ENCODE measurements around the gene PRELP.

DNA sequence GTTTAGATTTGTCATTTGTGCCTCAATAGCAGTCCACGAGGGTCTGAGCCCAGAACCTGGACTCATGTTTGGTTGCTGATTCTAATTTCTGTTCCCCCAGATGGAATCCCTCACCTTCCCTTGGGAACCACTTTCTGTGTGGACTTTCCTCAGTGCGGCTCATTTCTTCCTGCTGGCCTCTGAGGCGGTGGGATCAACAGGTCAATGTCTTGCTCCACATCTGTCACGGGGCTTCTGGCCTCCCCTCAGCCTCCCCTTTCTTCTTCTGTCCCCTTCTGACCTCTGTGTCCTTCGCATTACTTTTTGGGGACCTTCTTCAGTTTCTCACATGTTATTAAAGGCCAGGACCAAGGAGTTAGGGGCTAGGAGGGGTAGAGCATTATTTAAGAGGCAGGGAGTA, 49.2 kb upstream of the PRELP start:
- TF ChIP-seq ELF4 (IDR thresholded peaks at IDR 0.05) (no peak), LEF1 (IDR thresholded peaks at IDR 0.05; ENCODE audit: borderline replicate concordance) (no peak), FOXK2 (IDR thresholded peaks at IDR 0.05) (no peak), SUZ12 (IDR thresholded peaks at IDR 0.05) (no peak), L3MBTL2 (conservative IDR thresholded peaks at IDR 0.05) (no peak)
- TF ChIP-seq, protein P1, sequence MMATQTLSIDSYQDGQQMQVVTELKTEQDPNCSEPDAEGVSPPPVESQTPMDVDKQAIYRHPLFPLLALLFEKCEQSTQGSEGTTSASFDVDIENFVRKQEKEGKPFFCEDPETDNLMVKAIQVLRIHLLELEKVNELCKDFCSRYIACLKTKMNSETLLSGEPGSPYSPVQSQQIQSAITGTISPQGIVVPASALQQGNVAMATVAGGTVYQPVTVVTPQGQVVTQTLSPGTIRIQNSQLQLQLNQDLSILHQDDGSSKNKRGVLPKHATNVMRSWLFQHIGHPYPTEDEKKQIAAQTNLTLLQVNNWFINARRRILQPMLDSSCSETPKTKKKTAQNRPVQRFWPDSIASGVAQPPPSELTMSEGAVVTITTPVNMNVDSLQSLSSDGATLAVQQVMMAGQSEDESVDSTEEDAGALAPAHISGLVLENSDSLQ (IDR thresholded peaks at IDR 0.05), result no peak

Data from HEK293T (cell line).